Activated CD4-positive, alpha-beta T cell treated with anti-CD3 and anti-CD28 coated beads for 48 hours (primary cell): Measurements from ENCODE around the gene LAMA3.
"Not testable (repeated sequence)": the region's sequence is repeated elsewhere in the genome, so short reads cannot be mapped to it uniquely, and the experiment has no call there.

ENCODE experiments used
- DNase-seq: peaks from one replicate; pipeline ENCODE4 v3.0.0-alpha.2; 2020

Gene LAMA3

DNA sequence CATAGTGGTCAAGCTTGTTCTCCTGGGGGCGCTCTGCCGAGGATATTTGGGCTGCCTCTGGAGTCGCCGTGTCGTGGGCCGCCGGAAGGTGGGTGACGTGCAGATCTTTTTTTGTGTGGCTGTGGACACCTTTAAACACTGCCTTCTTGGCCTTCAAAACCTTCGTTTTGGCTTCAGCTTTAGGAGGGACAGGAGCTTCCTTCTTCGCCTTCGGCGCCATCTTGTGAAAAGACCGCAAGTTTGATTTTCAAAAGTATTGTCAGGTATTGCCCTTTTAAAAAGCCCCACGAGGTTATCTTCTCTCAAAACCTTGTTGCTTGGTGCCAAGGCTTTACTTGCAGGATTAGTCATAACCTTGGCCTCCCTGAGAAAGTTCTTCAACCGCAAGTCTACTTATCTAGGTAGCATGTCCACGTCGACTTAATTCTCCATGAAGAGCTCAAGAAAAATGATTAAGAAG is 20.8 kb downstream of the LAMA3 start:
- no peak for DNase-seq

DNA sequence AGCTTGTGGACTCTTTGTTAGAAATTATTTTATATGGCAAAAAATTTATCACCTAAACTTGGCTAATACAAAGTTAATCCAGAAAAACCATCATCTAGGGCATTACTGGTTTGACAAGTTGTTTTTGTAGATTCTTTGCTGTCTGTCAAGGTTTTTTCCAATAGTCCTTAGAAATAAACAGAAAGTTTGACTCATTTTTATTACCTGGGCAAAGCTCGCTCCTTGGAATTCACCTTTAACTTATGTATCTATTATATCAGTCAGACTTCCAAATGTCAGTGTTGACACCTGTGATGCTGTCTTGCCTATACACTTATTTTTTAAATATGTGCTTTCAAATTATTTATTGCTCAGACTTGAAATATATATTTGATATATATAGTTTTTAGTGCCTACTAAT is 21.7 kb downstream of the LAMA3 start:
- DNase-seq = no peak

DNA sequence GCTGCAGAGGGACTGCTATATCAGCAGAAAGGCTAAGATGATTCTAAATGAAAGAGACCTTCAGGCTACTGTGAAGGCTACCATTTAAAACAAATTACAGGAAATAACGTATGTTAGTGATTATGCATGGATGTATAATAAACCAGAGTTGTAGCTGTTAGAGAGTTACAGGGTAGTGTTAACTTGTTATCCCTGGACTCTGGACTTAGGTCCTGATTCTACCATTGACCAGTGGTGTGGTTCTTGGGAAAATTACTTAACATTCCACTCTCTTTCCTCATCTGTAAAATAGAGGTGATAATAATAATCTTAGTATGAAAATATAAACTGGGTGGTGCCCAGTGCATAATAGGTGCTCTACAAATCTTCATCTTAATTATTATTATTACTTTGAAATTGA is 22.2 kb downstream of the LAMA3 start:
- no peak for DNase-seq

DNA sequence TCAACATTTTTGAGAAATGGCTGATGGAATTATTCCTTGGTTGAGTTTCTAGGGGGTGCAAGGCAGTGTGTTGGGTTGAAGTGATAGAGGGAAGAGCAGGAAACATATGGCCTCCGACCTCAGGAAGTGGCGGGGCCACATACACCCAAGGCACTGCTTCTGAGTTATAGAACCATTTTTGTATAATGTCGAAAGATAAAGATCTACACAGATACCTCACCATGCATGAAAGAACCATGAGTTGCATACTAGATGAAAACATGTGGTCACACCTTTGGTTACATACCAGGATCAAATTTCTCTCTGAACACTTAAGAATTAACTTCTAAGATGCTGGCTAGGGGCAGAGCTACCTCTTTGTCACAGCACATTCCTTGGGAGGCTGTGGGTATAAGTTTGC is 23.2 kb downstream of the LAMA3 start:
- peak; percentile 11 for DNase-seq

DNA sequence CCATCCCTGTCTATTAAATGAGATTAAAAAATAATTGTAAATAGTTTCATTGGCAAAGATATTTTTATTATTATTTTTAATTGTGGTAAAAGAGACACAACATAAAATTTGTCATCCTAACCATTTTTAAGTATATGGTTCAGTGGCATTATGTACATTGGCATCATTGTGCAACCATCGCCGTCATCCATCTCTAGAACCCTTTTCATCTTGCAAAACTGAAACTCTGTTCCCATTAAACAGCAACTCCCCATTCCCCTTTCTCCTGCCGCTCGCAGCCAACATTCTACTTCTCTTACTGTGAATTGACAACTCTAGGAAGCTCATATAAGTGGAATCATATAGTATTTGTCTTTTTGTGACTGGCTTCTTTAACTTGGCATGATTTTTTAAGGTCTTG is 25.3 kb downstream of the LAMA3 start:
- no peak for DNase-seq

DNA sequence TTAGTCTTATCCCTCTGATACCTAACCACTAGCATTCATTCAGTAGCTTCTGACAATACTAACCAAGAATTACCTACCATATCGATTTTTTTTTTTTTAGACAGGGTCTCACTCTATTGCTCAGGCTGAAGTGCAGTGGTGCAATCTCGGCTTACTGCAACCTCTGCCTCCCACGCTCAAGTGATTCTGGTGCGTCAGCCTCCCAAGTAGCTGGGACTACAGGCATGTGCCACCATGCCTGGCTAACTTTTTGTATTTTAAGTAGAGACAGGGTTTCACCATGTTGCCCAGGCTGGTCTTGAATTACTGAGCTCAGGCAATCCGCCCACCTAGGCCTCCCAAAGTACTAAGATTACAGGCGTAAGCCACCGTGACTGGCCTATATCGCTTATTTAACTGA is 26.8 kb downstream of the LAMA3 start:
- not testable (repeated sequence) for DNase-seq

DNA sequence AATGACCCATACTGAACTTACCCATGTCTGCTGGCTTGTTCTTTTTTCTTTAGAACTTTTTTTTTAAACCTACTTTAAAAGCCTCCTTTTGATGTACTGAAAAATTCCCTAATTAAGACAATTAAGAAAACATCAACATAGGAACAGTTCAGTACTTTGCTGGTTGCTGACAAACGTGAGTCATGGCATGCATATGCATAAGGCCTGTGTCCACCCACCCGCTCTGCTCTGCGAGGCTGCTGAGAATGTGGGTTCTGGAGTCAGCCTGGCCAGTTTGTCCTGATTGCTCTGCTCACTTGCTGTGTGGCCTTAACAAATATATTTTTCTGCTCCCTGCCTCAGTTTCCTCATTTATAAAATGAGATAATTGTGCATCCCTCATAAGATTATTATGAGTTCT is 27.3 kb downstream of the LAMA3 start:
- no peak for DNase-seq

DNA sequence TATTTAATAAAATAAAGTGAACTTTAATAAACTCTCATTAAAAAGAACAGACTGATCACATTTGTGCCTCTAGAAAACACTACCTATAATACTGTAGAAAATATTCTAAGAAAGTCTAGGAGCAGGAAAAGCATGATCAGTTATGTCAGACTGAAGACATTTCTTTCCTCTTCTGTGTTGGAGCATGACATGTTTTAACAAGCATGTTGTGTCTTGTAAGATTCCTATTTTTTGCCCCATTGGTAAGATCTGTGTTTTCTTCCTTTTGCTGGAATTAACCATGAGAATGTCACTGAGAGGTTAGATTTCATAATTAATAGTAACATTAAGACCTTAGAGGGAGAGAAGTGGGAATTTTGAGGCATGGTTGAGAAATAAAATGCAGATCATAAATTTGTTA is 27.7 kb downstream of the LAMA3 start:
- DNase-seq = no peak

DNA sequence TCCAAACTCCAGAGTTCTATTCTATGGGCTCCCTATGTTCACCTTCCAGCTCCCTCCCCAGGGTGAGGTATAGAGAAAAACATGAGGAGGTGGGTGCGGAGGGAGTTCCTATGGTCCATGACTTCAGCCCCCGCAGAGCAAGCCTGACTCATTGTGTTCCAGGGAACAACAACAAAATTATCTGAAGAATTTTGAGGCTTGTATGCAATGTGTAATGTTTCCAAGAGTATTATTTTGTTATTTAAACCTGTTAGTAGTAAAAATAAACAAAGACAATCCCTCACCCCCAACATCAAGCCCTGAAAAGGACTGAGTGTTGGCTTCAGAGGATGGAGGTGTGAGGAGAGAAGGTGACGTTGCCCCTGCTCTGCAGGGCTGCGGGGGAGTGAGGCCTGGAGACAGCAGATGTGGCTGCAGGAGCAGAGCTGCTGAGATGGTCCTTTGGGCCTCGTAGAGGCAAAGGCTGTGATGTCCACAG is 29.0 kb downstream of the LAMA3 start:
- DNase-seq = no peak

DNA sequence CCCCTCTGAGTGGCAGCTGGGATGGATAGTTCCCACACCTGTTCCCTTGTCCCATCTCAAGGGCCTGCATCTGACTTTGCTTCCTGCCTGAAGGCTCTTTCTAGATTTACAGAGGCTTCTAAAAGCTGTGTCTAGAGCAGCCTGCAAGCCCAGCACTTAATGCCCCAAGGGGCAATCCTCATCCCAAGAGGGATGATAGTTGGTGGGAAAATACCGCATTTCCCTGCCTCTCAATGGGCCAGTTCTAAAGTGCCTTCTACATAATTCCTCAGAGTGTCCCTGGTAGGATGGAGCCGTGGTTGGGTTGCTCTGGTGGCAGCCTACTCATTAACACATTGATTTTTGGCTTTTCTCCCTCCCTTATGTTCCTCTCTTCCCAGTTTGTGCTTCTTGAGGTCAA is 29.5 kb downstream of the LAMA3 start:
- no peak for DNase-seq

DNA sequence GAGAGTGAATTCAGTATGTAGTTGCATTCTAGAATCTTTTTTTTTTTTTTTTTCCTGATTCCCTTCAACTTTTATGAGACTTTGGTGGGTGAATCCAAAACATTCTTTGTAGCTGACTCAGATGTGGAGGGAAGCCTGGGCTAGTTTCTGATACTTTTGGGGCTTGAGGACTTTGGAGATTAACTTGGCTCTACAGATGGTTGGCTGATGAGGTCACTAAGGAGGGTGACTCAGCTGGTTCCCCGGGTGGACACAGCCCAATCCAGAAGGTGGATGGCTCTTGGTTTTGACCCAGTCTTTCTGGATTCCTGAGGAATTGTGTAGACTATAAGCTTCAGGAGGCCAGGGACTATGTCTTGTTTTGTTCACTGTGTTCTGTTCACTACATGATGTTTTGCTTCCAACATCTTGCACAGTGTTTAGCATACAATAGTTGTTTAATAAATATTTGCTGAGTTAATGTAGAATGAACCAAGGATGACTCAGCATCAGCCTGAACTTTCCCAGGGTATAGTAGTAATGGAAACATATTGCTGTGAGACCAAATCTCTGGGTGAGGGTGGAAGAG is 30.5 kb downstream of the LAMA3 start:
- DNase-seq = no peak

DNA sequence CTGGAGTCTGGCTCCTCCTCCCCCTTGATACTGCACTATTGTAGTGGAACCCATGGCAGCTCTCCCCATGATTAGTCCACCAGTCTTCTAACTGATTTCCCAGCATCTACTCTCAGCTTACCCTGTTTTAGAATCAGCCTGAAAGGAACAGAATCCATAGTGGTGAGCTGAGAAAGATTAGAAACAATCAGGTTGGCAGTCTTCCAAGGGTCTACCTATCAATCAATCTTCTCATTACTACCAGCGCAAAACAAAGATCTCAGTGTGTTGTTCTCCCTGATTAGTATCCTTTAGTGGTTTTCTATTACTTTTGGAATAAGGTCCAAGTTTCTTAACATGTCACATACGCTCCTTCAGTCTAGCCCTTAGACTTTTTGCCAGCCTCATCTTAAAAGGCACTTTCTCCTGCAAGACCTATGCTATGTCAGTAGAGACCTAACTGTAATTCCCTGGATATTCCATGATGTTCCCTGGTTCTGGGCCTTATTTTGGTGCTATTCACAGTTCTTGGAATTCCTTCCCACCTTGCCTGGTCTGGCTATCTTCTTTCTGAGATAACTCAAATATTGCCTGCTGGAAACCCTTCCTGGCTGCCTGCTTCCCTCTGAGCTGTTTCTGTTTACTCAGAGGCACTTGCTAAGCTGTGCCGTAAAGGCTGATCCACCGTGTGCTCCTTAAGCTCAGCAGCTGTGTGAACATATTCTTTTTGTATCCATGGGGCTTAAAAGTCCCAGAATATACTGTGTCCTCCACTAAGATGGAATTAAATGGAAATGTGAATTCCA is 32.6 kb downstream of the LAMA3 start:
- no peak for DNase-seq

DNA sequence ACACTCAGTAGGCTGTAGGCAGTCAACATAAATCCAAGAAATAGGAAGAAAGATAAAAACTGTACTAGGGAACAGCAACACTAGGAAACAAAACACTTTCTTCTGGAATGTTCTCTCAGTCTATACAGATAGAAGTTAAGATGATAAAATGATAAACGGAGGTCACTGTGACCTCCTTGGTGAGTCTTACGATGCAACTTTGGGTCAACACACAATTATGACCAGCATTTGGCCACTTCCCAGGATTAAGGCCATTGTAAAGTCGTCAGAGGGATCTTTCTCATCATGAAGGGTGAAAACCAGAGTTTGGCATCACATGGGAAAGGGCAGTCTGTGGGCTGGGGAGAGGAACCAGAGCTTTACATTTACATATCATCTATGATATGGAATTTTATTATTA is 33.4 kb downstream of the LAMA3 start:
- DNase-seq = no peak

DNA sequence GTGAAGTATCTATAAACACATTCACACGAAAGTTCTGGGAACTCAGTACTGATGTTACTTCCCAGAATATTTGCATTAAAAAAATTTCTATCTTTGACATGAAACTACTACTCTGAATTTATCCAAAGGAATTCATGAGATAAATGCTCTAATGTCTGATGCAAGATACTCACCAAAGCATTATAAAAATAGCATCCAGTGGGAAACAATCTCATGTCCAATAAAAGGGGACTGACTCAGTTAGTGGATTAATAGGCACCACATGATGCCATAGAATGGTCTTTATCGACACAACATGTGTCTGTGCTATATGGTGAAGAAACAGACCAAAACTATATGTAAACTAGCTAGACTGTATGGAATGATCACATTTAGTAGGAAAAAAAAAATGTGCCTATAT is 33.9 kb downstream of the LAMA3 start:
- DNase-seq = no peak

DNA sequence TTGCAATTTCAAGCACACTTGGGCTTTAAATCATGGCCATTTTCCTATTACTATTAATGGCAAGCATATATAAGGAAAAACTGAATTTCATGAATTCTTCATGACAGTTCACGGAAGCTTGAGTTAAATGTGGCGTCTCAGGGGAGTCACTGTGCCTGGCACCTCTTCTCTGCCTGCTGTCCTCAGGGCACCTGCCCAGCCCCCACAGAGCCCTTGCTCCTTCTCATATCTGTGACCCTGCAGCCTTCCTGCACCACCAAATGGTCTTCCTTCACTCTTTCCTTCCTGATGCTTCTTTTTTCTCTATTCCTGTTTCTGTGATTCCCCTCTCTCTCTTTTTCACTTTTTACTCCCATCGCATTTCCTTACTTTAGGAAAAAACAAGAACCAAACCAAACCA is 35.4 kb downstream of the LAMA3 start:
- DNase-seq = no peak

DNA sequence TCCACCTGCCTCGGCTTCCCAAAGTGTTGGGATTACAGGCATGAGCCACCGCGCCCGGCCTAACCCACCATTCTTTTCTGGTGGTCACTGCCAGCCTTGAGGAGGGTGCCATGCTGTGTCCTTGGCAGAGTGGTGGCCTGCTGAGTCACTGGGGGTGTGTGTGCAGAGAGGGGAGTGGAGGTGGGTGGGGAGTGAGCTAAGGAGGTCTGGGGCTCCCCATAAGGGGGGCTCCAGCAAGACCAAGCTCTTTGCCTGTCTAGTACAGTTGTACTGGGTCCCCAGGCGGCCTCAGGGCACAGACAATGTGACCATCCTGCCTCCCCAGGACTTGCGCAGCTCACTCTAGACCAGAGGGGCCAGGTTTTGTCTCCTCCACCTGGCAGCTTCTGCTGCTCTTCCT is 36.1 kb downstream of the LAMA3 start:
- DNase-seq = no peak

DNA sequence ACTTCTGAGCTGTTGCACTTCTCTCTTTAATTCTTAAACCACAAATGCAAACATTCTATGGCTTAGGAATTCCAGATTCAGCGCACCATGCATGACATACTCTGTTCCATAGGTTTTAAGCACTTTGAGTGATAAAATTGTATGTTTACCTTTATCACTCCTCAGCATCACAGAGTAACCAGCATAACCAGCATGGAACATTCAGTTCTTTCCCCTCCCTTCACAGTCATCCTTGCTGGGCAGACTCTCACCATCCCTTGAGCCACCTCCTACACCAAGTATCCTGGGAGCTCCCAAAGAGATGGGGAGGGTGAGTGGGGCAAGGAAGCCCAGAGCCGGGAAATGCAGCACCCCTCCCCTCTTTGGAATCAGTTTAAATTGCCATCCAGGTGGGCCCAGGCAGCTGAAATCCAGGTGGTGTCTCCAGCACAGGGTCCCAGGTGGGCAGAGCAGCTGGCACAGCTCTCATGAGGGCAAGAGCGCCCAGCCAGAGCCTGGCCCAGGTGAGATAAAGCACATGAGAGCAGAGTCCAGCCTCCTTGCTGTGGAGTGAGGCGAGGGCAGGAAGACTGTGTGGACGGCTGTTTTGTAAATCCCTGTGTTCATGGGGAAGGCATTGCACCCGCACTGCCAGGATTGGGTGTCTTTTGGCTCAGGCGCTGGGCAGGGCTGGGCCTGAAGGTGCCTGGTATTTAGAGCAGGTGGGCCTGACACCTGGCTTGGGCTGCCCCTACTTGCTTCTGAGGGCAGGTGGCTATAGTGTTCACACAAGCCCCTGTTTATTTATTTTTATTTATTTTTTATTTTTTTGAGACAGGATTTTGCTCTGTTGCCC is 36.8 kb downstream of the LAMA3 start:
- no peak for DNase-seq

DNA sequence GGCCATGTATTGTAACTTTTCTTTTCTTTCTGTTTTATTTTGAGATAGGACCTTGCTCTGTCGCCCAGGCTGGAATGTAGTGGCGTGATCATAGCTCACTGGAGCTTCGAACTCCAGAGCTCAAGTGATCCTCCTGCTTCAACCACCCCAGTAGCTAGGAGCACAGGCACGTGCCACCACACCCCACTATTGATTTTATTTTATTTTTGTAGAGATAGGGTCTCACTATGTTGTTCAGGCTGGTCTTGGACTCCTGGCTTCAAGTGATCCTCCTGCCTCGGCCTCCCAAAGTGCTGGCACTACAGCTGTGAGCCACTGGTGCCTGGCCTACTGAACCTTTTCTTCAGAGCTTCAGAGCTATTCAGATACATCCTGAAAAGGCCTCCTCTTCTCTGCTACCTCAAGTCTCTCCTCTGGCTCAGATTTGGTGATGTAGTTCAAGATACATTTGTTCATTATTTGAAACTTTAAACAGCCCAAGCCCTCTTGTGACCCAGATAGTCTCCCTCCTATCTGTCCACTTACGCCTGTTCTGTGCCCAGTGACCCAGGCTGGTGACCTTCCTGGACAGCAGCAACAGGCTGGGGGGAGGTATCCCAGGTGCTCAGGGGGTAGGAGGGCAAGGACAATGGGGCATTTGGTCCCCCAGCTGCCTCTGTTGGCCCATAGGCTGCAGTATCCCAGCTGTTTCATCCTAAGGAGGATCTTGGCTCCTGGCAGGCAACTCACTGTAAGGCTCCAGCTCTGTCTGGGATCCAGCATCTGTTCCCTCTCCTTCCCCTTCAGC is 38.6 kb downstream of the LAMA3 start:
- DNase-seq = no peak

DNA sequence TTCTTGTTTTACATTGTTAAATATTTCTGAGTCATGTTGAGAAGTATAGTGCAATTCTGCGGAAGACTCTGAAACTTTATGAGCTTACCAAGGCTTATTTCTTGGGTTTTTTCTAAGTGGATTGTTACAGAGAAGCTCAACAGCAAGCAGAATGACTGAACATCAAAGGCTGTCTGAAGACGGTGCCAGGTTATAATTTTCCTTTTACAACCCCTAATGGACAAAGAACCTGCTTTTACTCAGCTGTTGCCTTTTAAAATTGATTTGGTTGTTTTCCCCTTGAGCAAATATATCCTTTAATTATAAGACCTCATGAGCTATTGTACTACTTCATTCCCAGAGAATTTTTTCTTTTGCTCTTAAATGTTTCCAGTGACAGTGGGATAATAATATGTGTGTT is 41.6 kb downstream of the LAMA3 start:
- no peak for DNase-seq

DNA sequence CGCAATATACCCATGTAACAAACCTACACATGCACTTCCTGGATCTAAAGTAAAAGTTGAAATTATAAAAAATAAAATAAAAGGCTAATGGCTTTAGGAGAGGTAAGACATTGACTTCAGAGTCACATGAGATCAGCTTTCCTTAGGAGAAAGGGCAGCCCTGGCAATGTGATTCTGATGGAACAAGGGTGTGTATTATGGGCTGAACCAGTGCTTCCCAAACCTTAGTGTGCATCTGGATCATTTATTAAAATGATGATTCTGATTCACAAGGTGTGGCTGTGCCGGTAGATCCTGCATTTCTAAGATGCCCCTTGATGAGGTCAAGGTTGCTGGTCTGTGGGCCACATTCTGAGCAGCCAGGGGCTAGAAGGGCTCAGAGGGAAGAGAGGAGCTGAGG is 42.6 kb downstream of the LAMA3 start:
- DNase-seq = no peak

DNA sequence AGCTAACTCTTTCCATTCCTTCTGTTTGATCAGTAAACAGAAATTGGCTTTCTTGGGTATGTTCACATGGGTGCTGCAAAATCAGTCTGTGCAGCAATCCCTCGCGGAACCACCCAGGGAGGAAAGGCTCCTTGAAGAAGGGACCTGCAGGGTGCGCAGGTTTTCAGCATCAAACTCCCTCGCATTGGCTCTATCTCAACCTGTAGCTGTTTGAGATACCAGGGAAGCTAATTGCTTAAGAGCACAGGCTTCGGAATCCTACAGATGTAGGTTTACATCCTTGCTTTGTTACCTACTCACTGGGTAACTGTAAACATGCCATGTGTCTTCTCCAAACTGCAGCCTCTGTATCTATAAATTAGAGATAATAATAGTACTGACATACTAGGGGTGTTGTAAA is 43.2 kb downstream of the LAMA3 start:
- DNase-seq = no peak

DNA sequence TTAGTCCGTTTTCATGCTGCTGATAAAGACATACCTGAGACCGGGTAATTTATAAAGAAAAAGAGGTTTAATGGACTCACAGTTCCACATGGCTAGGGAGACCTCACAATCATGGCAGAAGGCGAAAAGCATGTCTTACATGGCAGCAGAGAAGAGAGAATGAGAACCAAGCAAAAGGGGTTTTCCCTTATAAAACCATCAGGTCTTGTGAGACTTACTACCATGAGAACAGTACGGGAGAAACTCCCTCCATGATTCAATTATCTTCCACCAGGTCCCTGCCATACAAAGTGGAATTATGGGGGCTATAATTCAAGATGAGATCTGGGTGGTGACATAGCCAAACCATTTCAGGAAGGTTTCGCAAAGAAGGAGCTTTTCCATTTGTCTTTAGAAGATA is 44.0 kb downstream of the LAMA3 start:
- not testable (repeated sequence) for DNase-seq

DNA sequence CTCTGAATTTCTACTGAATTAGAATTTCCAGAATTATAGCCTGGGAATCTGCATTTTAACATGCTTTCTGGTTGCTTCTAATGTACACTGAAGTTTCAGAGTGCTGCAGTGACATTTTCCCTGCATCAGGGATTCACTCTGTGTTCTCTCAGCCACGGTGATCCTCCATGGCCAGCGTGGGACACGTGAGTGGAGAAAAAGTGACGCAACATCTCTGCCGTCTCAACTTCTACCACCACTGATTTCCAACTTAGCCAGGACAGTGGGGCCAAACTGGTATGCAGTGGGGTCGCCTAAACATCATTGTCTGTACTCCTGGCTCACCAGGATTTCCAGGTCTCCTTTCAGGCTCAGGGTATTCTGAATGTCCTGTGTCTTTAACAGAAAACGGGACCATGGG is 44.6 kb downstream of the LAMA3 start:
- DNase-seq = no peak
